HAP-1 (cell line): ENCODE data around the gene ATF3.
A peak's percentile ranks its signal among the peaks of the same experiment; 100 is the strongest.

Source experiments
- DNase-seq, 2 experiments: peaks; one replicate each; pipeline ENCODE4 v3.0.0-alpha.2; 2016 to 2020; ENCODE audit warnings: low spot score in 2 of 2
- H3K27me3 ChIP-seq: fragments of 250-450 bp; sonication (Bioruptor Pico); 2 replicates; pipeline ENCODE4 v1.5.1; 2020; ENCODE audit warnings: low read depth, mild to moderate bottlenecking, moderate library complexity
- H3K36me3 ChIP-seq: fragments of 250-450 bp; sonication (Bioruptor Pico); replicated peaks from 2 replicates; pipeline ENCODE4 v1.5.1; 2020; ENCODE audit warnings: mild to moderate bottlenecking
- H3K4me1 ChIP-seq: fragments of 250-450 bp; sonication (Bioruptor Pico); 2 replicates; pipeline ENCODE4 v1.5.1; 2020; ENCODE audit warnings: mild to moderate bottlenecking
- H3K4me3 ChIP-seq: fragments of 250-450 bp; sonication (Bioruptor Pico); 2 replicates; pipeline ENCODE4 v1.5.1; 2020; ENCODE audit warnings: mild to moderate bottlenecking, moderate library complexity
- H3K9me3 ChIP-seq: fragments of 250-450 bp; sonication (Bioruptor Pico); 2 replicates; pipeline ENCODE4 v1.5.1; 2020; ENCODE audit warnings: mild to moderate bottlenecking, moderate library complexity
- in situ Hi-C: fragments of 300-500 bp; cut with MboI; formaldehyde crosslinking; loops from 3 replicates; pipeline ENCODE4 v1.14.3; 2020; ENCODE audit warnings: low sequenced_read_pairs, inconsistent platforms, mixed read lengths

Gene ATF3

GRCh38 chr1:212608959-212609700 is 569 bp downstream of the ATF3 start:
- H3K36me3 ChIP-seq, result no peaks in the 10 kb centered on the region
- in situ Hi-C loops, result no loop called here
- no peaks in the 10 kb centered on the region for H3K9me3 ChIP-seq
- H3K4me3 ChIP-seq, result peak overlapping the region; percentile 76
- H3K27me3 ChIP-seq, result peaks cover 7% of the 10 kb centered on the region; the same call in 1 of the 2 replicates
- peaks cover 58% of the 10 kb centered on the region for H3K4me1 ChIP-seq
- DNase-seq, result peak; percentile 52 to 78

GRCh38 chr1:212609701-212610574 is 1.4 kb downstream of the ATF3 start:
- Histone ChIP-seq H3K4me1 (peaks cover 58% of the 10 kb centered on the region), H3K4me3 (peak overlapping the region; percentile 76), H3K36me3 (peaks cover 3% of the 10 kb centered on the region), H3K9me3 (no peaks in the 10 kb centered on the region), H3K27me3 (no peaks in the 10 kb centered on the region; the same call in 1 of the 2 replicates)
- DNase-seq, result no peak
- in situ Hi-C loops, result no loop called here

GRCh38 chr1:212610575-212610967 is 2.0 kb downstream of the ATF3 start:
- in situ Hi-C loops, result no loop called here
- Histone ChIP-seq H3K9me3 (no peaks in the 10 kb centered on the region), H3K4me3 (peak overlapping the region; percentile 76), H3K27me3 (no peaks in the 10 kb centered on the region), H3K4me1 (peaks cover 53% of the 10 kb centered on the region), H3K36me3 (peaks cover 8% of the 10 kb centered on the region)
- no peak for DNase-seq

GRCh38 chr1:212611000-212611948 is 2.7 kb downstream of the ATF3 start:
- H3K36me3 ChIP-seq, result peaks cover 14% of the 10 kb centered on the region
- H3K4me1 ChIP-seq, result peaks cover 46% of the 10 kb centered on the region
- H3K9me3 ChIP-seq, result no peaks in the 10 kb centered on the region
- no peaks in the 10 kb centered on the region for H3K27me3 ChIP-seq
- H3K4me3 ChIP-seq, result no peak overlapping the region
- DNase-seq, result no peak
- in situ Hi-C loops, result no loop called here

- in situ Hi-C loops, result no loop called here
- Histone ChIP-seq H3K27me3 (no peaks in the 10 kb centered on the region), H3K36me3 (peaks cover 25% of the 10 kb centered on the region), H3K9me3 (no peaks in the 10 kb centered on the region), H3K4me1 (peaks cover 36% of the 10 kb centered on the region), H3K4me3 (no peak overlapping the region)
- DNase-seq, result peak; percentile 49 to 50
Observed at GRCh38 chr1:212612041-212612961, 3.7 kb downstream of the ATF3 start.

GRCh38 chr1:212613440-212614335 is 5.1 kb downstream of the ATF3 start:
- H3K9me3 ChIP-seq, result no peaks in the 10 kb centered on the region
- DNase-seq, result no peak
- in situ Hi-C loops, result no loop called here
- H3K4me3 ChIP-seq, result no peak overlapping the region
- no peaks in the 10 kb centered on the region for H3K27me3 ChIP-seq
- peaks cover 38% of the 10 kb centered on the region for H3K36me3 ChIP-seq
- peaks cover 33% of the 10 kb centered on the region for H3K4me1 ChIP-seq

GRCh38 chr1:212614453-212615200 is 6.1 kb downstream of the ATF3 start:
- in situ Hi-C loops, result no loop called here
- Histone ChIP-seq H3K4me3 (no peak overlapping the region), H3K4me1 (peaks cover 33% of the 10 kb centered on the region), H3K27me3 (no peaks in the 10 kb centered on the region), H3K9me3 (no peaks in the 10 kb centered on the region), H3K36me3 (peaks cover 48% of the 10 kb centered on the region)
- DNase-seq, result no peak

- DNase-seq, result no peak
- H3K4me1 ChIP-seq, result peaks cover 31% of the 10 kb centered on the region
- no peaks in the 10 kb centered on the region for H3K9me3 ChIP-seq
- in situ Hi-C loops, result no loop called here
- H3K4me3 ChIP-seq, result no peak overlapping the region
- H3K27me3 ChIP-seq, result no peaks in the 10 kb centered on the region
- peaks cover 53% of the 10 kb centered on the region for H3K36me3 ChIP-seq
Observed at GRCh38 chr1:212615201-212615470, 6.6 kb downstream of the ATF3 start.

GRCh38 chr1:212618466-212619210 is 10.1 kb downstream of the ATF3 start:
- Histone ChIP-seq H3K36me3 (peaks cover 63% of the 10 kb centered on the region), H3K9me3 (no peaks in the 10 kb centered on the region), H3K4me3 (no peak overlapping the region), H3K4me1 (peaks cover 11% of the 10 kb centered on the region), H3K27me3 (no peaks in the 10 kb centered on the region)
- in situ Hi-C loops, result no loop called here
- DNase-seq, result no peak

GRCh38 chr1:212620293-212620692 is 11.7 kb downstream of the ATF3 start:
- H3K36me3 ChIP-seq, result peaks cover 57% of the 10 kb centered on the region
- DNase-seq, result no peak
- H3K4me3 ChIP-seq, result no peak overlapping the region
- no peaks in the 10 kb centered on the region for H3K27me3 ChIP-seq
- in situ Hi-C loops, result no loop called here
- H3K9me3 ChIP-seq, result no peaks in the 10 kb centered on the region
- peaks cover 11% of the 10 kb centered on the region for H3K4me1 ChIP-seq
